Activated CD4-positive, alpha-beta T cell treated with anti-CD3 and anti-CD28 coated beads, Interleukin-2, amount 50 U/mL, for 16 hours (primary cell): ENCODE data around the gene CCSER2.
"Not testable (repeated sequence)": the region's sequence is repeated elsewhere in the genome, so short reads cannot be mapped to it uniquely, and the experiment has no call there.

Experiments
- DNase-seq: peaks from one replicate; pipeline ENCODE4 v3.0.0-alpha.2; 2020

Gene CCSER2, protein sequence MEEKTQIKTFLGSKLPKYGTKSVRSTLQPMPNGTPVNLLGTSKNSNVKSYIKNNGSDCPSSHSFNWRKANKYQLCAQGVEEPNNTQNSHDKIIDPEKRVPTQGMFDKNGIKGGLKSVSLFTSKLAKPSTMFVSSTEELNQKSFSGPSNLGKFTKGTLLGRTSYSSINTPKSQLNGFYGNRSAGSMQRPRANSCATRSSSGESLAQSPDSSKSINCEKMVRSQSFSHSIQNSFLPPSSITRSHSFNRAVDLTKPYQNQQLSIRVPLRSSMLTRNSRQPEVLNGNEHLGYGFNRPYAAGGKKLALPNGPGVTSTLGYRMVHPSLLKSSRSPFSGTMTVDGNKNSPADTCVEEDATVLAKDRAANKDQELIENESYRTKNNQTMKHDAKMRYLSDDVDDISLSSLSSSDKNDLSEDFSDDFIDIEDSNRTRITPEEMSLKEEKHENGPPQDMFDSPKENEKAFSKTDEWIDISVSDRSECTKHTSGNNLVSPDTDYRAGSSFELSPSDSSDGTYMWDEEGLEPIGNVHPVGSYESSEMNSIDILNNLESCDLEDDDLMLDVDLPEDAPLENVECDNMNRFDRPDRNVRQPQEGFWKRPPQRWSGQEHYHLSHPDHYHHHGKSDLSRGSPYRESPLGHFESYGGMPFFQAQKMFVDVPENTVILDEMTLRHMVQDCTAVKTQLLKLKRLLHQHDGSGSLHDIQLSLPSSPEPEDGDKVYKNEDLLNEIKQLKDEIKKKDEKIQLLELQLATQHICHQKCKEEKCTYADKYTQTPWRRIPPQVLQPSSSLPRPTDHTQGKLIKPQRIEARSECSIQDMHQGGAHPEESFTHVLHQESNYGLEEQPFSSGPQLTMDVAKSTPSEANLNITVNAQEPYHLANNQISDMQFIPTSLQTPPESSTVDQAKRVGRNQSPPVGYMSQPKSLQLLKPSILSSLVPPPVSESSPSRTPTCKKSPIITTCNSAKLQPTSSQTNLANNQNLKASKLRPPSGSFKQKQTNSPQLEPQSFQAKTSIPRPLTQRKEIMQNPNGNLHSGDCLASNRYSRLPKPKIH

DNA sequence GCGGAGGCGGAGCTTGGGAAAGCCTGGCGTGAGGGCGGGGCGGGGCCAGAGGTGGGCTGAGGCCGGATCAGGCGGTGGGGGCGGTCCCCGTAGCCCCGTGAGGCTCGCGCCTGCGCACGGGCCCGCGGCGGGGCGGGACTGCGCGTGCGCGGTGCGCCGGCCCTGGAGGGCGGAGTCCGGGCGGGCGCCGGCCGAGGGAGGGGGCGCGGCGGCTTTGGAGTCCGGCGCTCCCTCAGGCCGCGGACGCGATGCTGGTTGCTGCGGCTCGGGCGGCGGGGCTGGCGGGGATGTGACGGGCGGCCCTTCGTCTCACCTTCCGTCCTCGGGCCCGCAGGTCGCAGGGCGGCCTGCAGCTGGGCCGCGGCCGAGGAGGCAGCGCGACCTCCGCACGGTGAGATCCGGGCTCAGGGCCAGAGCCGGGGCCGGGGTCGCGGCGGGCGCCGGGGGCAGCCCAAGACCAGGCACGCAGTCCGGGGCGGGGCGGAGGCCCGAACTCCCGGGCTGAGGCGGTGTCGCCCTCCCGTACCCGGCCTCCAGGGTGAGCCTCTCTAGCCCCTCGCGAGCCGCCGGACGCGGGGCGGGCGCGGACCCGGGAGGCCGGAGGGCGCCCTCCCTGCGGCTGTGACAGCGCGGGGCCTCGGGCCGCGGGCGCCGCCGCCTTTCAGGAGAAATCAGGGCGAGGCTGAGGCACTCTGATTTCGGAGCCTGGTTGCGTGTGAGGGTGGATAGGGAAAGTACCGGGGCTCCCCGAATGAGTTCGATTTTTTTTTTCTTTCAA lies at the start of gene CCSER2:
Gene CCSER2, plus strand, starts transcription at position 172 of the 778 bp plus-strand sequence. CDS start 42,464 bp downstream, outside the sequence.
- DNase-seq: peak; percentile 96

DNA sequence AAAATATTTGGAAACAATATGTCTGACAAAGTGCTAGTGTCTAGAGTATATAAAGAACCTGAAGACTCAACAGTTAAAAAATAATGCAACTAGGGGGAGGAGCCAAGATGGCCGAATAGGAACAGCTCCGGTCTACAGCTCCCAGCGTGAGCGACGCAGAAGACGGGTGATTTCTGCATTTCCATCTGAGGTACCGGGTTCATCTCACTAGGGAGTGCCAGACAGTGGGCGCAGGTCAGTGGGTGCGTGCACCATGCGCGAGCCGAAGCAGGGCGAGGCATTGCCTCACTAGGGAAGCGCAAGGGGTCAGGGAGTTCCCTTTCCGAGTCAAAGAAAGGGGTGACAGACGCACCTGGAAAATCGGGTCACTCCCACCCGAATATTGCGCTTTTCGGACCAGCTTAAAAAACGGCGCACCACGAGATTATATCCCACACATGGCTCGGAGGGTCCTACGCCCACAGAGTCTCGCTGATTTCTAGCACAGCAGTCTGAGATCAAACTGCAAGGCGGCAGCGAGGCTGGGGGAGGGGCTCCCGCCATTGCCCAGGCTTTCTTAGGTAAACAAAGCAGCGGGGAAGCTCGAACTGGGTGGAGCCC lies 48.4 kb upstream of the CCSER2 start:
- not testable (repeated sequence) for DNase-seq

DNA sequence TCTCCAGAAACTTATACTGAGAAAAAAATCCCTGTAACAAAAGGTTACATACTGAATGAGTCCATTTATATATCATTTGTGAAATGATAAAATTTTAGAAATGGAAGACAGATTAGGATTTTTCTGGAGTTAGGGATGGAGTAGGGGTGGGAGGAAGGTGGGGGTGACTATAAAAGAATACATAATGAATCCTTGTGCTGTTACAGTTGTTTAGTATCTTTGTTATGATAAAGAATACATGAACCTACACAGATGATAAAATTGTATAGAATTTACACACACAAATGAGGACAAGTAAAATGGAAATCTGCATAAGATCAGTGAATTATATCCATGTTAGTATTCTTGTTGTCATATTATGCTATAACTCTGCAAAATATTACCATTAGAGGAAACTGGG lies 41.7 kb upstream of the CCSER2 start:
- no peak for DNase-seq

DNA sequence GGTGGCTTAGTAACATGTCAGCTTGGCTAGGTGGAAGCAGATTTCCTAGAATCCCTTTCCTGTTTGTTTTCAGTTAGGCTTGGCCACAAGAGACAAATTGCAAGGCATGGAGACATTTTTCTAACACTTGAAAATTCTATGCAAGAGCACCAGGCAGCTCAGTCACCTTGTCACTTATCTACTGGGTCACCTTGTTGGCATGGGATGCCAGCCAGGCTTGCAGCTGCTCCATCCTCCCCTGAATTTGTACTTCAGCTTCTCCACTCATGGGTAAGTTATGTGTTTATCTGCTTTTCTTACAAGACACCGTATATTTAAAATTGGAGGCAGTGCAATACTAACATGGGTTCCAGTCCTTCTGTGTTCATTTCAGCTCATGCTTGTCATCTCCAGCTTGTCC lies 40.2 kb upstream of the CCSER2 start:
- DNase-seq: no peak

DNA sequence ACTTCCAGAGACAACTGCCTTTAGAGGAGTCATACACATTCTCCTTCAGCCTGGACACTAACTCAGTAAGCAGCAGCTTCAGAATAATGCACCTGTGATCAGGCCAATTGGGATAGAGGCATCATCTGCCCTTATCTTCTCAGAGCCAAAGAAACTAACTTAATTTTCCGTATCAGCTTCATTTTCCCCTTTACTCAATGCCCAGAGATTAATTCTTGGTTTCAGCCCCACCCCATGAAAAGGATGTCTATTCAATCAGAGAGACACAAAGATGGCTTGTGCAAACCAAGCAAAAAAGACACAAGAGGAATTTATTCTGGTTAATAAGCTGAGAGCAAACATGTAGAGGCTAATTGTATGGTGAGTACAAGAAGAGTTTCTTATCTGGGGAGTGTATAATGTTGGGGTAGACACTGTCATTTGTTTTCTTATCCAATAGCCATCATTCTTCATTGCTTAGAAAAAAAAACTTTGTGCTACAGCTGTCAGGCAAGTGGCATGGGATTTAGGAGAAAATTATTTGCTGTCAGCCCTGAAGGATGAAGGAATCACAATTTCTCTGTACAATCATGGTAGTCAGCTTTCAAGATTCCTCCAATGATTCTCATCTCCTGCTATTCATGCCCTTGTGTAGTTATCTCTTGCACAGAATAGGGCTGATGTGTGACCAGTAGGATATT lies 38.7 kb upstream of the CCSER2 start:
- no peak for DNase-seq

DNA sequence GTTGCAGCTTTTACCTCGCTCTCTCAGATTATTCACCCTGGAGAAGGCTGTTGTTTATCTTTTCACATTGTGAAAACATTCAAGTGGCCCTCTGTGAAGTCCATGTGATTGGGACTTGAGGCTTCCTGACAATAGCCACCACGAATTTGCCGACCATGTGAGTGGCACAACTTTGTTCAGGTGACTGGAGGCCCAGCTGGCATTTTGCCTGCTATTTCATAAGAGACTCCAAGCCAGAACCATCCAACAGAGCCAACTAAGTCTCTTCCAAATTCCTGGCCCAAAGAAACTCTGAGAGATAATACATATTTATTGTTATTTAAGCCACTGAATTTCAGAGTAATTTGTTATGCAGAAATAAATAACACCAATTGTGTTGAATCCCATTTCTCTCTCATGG lies 38.2 kb upstream of the CCSER2 start:
- DNase-seq: no peak

DNA sequence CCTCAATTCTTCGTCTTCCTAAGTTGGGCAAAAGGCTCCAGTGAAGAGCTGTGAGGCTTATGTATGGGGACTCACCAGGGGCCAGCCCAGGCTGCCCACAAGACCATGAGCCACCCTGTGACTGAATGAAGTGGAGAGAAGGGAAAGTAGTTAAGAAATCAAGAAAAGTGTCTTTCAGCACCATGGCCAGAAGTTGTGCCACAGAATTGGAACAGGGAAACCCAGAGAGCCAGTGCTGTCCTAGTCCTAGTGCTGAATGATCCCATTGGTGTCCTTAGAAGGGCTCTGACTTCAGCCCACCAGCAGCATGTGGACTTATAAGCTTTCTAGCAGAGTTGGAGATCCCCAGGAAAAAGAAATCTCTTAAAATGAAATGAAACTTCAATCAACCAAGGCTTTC lies 37.0 kb upstream of the CCSER2 start:
- no peak for DNase-seq

DNA sequence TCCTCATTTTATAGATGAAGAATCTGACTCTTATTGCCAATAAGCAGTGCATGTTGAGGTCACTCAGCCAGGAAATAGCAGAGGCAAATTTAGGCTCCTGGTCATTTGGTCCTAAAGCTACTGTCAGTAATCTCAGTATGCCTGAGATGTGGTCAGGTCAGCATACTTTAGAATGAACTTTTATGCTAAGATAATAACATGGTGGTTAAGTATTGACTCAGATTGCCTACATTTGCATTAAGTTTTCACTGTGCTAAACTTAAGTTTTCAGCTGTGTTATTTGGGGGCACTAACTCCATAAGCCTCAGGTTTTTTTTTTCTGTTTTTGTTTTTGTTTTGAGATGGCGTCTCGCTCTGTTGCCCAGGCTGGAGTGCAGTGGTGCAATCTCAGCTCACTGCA lies 35.9 kb upstream of the CCSER2 start:
- no peak for DNase-seq

DNA sequence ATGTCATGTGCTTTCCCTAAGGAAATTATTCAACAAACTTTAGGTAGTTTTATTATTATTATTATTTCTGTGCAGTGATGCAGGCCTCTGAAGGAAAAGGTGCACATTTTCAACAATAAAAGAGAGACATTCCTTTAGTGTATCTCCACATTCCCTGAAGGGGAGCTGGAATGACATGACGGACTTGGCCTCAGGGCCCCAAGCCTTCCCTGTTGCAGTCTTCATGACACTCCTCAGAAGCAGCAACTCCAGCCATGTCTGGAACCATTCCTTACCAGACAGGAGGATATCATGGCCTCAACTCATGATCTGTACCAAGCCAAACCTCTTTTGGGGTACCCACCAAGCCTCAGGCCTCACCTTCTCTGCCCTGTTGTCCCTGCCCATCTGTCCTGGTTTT lies 35.2 kb upstream of the CCSER2 start:
- no peak for DNase-seq

DNA sequence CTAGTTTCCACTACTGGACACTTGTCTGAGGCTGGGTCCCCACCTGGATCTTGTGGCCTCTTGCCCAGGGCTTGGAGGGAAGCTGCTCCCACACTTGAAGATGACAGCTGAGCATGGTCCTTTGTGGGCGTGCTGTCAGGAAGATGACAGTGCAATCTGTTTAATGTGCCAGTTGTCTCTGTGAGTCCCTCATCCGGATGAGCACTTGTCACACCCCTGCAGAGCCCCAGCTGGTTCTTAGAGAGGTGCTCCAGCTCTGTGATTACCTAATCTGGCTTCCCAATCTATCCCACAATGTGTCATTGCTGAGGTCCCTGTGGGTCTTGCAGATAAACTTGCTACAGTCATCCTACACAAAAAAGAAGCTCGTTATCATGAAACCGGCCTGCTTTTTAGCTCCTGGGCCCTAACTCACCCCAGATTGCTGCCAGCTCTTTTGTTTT lies 34.8 kb upstream of the CCSER2 start:
- peak; percentile 92 for DNase-seq

DNA sequence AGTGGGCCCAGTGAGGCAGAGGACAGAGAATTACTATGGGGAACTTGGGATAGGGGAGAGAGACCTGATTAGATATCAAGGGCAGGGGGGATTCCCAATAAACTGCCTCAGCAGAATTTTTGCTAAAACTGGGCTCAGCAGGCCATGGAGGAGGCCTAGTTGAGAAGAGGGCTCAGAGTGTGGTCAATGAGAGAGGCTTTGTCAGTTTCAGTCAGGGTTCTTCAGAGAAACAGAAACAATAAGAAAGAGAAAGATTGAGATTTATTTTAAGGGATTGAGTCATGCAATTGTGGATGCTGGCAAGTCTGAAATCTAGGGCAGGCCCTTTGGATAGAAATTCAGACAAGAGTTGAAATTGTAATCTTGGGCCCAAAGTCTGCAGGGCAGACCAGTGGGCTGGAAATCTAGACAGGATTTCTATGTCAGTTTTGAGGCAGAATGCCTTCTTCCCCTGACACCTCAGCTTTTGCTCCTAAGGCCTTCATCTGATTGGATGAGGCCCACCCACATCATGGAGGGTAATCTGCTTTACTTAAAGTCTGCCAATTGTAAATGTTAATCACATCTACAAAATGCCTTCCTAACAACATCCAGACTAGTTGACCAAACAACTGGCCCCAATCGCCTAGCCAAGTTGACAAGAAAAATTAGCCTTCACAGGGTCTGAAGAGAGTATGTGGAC lies 33.5 kb upstream of the CCSER2 start:
- peak; percentile 67 for DNase-seq

DNA sequence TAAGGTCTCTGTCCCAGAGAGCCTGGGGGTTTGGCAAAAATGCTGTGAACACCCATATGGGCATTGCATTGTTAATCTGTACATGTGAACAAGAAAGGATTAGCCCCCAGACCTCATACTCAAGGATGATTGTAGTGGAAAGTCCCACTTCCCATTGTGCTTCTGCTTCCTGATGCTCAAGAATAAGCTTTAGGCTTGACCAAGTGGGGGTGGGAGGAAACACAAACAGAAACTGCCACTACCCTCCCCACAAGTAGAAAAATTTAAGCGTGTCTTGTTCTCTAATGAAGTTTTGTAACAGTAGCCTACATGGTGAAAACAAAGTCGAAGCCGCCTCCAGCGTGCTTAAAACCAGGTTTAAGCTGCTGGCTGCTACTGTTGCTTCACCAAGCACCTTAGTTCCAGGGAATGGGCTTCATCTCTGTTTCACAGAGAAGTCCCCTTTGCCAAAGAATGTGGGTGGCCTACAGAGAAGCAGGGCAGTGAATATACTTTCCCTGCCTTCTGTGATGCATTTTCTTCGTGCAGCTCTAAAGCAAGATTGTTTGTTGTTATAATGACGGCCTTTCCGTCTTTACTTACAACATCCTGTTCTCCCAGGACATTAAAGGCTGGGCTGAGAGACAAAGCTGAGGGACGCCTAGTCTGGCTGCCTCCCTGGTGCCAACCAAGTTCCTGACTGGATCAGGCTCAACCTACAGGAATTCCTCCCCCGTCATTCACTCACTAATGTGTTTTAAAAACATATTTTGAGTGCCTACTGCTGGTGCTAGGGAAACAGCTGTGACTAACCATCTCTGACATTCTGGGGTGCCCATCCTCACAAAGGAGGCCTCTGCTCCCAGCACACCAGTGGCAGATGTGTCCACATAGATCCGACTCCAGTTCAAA lies 32.1 kb upstream of the CCSER2 start:
- no peak for DNase-seq

DNA sequence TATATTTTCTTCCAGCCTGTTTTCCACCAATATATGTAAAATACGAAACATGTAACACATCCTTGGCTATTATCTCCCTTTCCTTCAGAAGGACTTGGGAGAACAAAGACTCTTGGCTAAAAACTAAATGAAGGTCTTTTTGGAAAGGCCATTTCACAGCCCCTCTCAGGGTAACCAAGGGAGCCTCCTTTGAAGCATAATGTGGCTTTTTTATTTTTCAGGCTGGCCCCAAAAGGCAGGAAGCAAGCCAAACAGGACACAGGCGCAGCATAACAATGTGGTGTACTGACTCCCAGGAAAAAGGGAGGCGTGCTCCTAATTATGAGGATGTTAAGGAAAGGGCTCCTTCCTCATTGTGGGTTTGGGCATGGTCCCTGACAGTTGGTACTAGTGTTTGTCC lies 30.3 kb upstream of the CCSER2 start:
- no peak for DNase-seq

DNA sequence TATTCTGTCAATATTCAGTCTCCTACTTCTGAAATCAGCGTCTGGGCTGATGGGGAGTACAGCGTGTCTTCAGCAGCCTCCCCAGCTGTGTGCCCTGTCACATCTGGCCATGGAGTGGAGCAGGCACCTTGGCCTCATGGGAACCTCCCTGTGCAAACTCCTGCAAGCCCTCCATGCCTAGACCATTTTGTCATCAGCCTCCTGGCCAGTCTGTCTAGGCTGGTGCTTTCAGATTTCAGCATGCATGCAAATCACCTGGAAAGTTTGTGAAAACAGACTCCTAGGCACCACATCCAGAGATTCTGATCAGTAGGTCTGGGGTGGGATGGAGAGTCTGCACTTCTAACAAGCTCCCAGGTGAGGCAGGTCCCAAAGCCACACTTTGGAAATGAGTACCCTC lies 26.2 kb upstream of the CCSER2 start:
- DNase-seq: no peak

DNA sequence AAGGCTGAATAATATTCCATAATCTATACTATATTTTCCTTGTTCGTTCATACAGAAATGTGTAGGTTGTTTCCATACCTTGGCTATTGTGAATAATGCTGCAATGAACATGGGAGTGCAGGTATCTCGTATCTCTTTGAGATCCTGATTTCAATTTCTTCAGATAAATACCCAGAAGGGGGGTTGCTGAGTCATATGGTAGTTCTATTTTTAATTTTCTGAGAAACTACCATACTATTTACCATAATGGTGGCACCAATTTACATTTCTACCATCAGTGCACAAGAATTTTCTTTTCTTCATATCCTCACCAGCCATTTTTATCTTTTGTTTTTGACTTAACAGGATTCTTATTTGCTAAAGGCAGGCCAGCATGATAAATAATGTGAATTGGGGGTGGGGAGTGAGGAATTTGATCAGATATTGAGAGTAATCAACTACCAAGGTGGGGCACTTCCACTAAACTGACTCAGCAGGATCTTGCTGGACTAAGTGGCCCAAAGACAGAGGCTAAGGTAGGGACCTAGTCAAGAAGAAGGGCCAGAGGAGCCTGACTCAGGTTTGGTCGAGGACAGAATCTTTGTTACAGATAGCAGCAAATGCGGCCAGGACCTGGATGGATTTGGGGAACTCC lies 21.5 kb upstream of the CCSER2 start:
- DNase-seq: peak; percentile 70

DNA sequence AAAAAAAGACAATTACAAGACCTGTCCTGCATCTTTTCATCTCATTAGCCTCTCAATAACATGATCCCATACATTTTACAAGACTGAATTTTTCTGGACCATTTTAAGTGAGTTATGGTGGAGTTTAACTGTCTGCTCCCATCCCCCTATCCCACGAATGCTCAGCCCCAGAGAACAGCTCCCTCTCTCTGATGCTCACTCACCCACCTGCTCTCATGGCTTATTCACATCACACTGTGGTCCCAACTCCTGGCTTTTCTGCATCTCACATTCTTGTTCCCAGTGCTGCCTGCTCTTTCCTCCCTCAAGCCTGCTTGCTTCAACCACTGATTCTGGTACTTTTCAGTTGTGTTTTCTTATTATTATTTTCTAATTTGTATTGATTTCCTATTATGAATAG lies 20.4 kb upstream of the CCSER2 start:
- DNase-seq: peak; percentile 27

DNA sequence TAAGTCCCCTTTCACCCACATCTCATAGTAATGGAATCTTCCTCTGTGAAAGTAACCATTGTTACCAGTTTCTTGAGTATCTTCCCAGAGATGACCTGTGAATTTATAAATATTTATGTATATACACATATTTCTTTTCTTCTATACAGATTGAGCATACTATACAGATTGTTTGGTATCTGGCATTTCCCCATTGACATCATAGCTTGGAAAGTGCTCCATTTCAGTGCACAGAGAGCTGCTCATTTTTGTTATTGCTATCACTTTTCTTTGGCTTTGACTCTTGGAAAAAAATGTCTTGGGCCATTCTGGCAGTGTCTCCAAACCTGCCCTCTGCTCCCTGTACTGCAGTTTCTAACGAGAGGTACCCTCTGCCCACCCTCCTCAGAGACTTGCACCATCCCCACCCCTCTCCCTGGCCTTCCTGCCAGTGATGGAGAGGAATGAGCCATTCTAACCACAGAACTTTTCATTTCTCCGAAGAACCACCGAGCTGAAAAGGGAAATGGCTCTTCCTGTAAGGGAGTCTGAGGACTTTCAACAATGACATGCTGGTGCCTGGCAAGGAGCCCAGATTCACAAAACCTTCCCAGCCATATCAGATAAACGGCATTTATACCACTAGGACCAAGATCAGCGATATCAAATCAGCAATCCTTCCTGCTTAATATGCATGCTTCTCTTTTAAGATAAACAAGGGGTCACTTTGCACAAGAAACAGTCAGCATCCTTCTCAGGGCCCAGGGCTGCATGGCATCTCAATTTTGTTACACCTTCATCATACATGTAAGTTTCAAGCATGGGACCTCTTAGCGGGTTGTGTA lies 19.7 kb upstream of the CCSER2 start:
- DNase-seq: peak; percentile 87

DNA sequence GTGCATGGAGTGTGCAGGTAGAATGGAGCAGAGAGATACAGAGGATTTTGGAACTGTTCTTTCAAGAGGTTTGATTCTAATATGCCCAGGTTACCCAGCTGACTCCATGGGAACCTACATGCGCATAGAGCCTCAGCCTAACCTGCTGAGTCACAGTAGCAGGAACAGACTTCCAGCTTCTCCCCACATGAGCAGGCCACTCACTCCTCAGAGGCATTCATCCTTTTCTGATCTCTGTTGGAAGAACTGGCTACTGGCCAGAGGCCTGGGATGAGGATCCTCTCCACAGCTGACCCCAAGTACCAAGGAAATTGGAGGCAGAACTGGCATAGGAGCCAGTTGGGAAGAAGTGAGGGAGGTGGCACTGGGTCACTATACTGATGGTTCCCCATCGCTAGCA lies 17.9 kb upstream of the CCSER2 start:
- DNase-seq: no peak

DNA sequence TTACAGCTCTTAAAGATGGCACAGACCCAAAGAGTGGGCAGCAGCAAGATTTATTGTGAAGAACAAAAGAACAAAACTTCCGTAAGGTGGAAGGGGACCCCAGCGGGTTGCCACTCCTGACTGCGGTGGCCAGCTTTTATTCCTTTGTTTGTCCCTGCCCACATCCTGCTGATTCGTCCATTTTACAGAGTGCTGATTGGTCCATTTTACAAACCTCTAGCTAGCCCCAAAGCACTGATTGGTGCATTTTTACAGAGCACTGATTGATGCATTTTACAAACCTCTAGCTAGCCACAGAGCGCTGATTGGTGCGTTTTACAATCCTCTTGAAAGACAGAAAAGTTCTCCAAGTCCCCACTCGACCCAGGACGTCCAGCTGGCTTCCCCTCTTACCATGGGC lies 16.8 kb upstream of the CCSER2 start:
- DNase-seq: no peak
